IMR-90 (cell line): Measurements from ENCODE around the gene TAL2. TPM values are rescaled to one million over a fixed set of nuclear protein-coding genes. Genes with fewer than 3 reads are reported as not detected.

ENCODE experiments used
- ATAC-seq: fragments of 200-7000 bp; cut with Tn5 transposase; 2 replicates; pipeline ENCODE4 v1.9.1; 2020; ENCODE audit warnings: low read depth, mild to moderate bottlenecking, moderate library complexity
- BruUV-seq: library from RNA; stranded (reverse); fragments of 400-500 nt; replicated peaks from 2 replicates; lab custom pipeline; 2021; lab: Mats Ljungman, UMichigan
- CTCF ChIA-PET: fragments of 300-600 bp; formaldehyde crosslinking; extraction: SDS; loops from one replicate; lab custom pipeline; 2021; ENCODE audit warnings: antibody characterized with exemption; lab: Yijun Ruan, JAX
- POLR2A ChIA-PET: fragments of 300-600 bp; sonication (Branson Sonifier 250); formaldehyde crosslinking; loops from one replicate; lab custom pipeline; 2022; ENCODE audit warnings: antibody characterized with exemption; ENCODE audit not compliant: unreplicated experiment; lab: Charles Lee
- DNase-seq: peaks from one replicate; pipeline ENCODE4 v3.0.0; 2013
- H2AFZ ChIP-seq: replicated peaks from 2 replicates; pipeline ENCODE3; 2013; ENCODE audit warnings: low read length, mild to moderate bottlenecking; ENCODE audit not compliant: poor library complexity
- H2AK5ac ChIP-seq: 2 replicates; pipeline ENCODE4 v1.6.1; 2013; ENCODE audit warnings: low read depth, low read length, inconsistent platforms
- H2AK9ac ChIP-seq: replicated peaks from 2 replicates; pipeline ENCODE3; 2013; ENCODE audit warnings: mild to moderate bottlenecking, low read depth, low read length, moderate library complexity; ENCODE audit not compliant: poor library complexity
- H2BK120ac ChIP-seq: 2 replicates; pipeline ENCODE4 v1.6.1; 2013; ENCODE audit warnings: low read depth, low read length, inconsistent platforms
- H2BK15ac ChIP-seq: 3 replicates; pipeline ENCODE4 v1.6.1; 2013; ENCODE audit warnings: low read depth, low read length, inconsistent platforms
- H2BK20ac ChIP-seq: 2 replicates; pipeline ENCODE4 v1.6.1; 2013; ENCODE audit warnings: low read depth, mild to moderate bottlenecking, inconsistent platforms, low read length, moderate library complexity
- H2BK5ac ChIP-seq: 2 replicates; pipeline ENCODE4 v1.6.1; 2013; ENCODE audit warnings: mild to moderate bottlenecking, low read depth, low read length, inconsistent platforms; ENCODE audit not compliant: poor library complexity, severe bottlenecking
- H3K14ac ChIP-seq: replicated peaks from 2 replicates; pipeline ENCODE4 v1.6.1; 2013; ENCODE audit warnings: low read depth, low read length, inconsistent platforms
- H3K18ac ChIP-seq: 2 replicates; pipeline ENCODE4 v1.6.1; 2013; ENCODE audit warnings: low read depth, low read length, control low read depth
- H3K23ac ChIP-seq: 2 replicates; pipeline ENCODE4 v1.6.1; 2013; ENCODE audit warnings: low read depth, low read length, inconsistent platforms
- H3K27ac ChIP-seq: 2 replicates; pipeline ENCODE4 v1.5.1; 2013; ENCODE audit warnings: mild to moderate bottlenecking, control low read depth, low read length; ENCODE audit not compliant: insufficient read depth
- H3K27me3 ChIP-seq: 2 replicates; pipeline ENCODE4 v1.6.1; 2013; ENCODE audit warnings: low read length; ENCODE audit not compliant: control insufficient read depth, insufficient read depth
- H3K36me3 ChIP-seq: 2 replicates; pipeline ENCODE4 v1.6.1; 2013; ENCODE audit warnings: low read length, mixed read lengths; ENCODE audit not compliant: control insufficient read depth, insufficient read depth
- H3K4ac ChIP-seq: 2 replicates; pipeline ENCODE4 v1.6.1; 2013; ENCODE audit warnings: low read depth, low read length, inconsistent platforms
- H3K4me1 ChIP-seq: 2 replicates; pipeline ENCODE4 v1.6.1; 2013; ENCODE audit warnings: low read length, mixed read lengths; ENCODE audit not compliant: control insufficient read depth, insufficient read depth
- H3K4me2 ChIP-seq: 2 replicates; pipeline ENCODE4 v1.6.1; 2013; ENCODE audit warnings: low read depth, mild to moderate bottlenecking, control low read depth, low read length, moderate library complexity
- H3K4me3 ChIP-seq: 2 replicates; pipeline ENCODE4 v1.5.1; 2013; ENCODE audit warnings: low read depth, mild to moderate bottlenecking, control low read depth, low read length, moderate library complexity; ENCODE audit not compliant: insufficient read depth
- H3K56ac ChIP-seq: 2 replicates; pipeline ENCODE4 v1.6.1; 2013; ENCODE audit warnings: low read length, inconsistent platforms; ENCODE audit not compliant: insufficient read depth; ENCODE audit errors: extremely low read depth
- H3K79me1 ChIP-seq, 2 experiments: 2 replicates each; pipeline ENCODE4 v1.6.1; 2013; ENCODE audit warnings: low read length in 2 of 2, inconsistent platforms in 1 of 2, low read depth in 1 of 2
- H3K9ac ChIP-seq: 2 replicates; pipeline ENCODE4 v1.6.1; 2013; ENCODE audit warnings: low read depth, low read length, control low read depth
- H3K9me1 ChIP-seq: 2 replicates; pipeline ENCODE4 v1.6.1; 2013; ENCODE audit warnings: low read length, inconsistent platforms; ENCODE audit not compliant: insufficient read depth
- H3K9me3 ChIP-seq: 2 replicates; pipeline ENCODE4 v1.6.1; 2013; ENCODE audit warnings: low read length; ENCODE audit not compliant: control insufficient read depth, insufficient read depth
- H4K20me1 ChIP-seq: 2 replicates; pipeline ENCODE4 v1.6.1; 2013; ENCODE audit warnings: low read length, inconsistent platforms; ENCODE audit not compliant: insufficient read depth
- H4K5ac ChIP-seq: 2 replicates; pipeline ENCODE4 v1.6.1; 2013; ENCODE audit warnings: mild to moderate bottlenecking, low read depth, low read length, control low read depth
- H4K8ac ChIP-seq, 2 experiments: 2 replicates each; pipeline ENCODE4 v1.6.1; 2013; ENCODE audit warnings: low read depth in 2 of 2, low read length in 2 of 2, control low read depth in 1 of 2, inconsistent platforms in 1 of 2
- H4K91ac ChIP-seq: 2 replicates; pipeline ENCODE4 v1.6.1; 2013; ENCODE audit warnings: low read depth, low read length, inconsistent platforms; ENCODE audit not compliant: insufficient read depth
- BHLHE40 ChIP-seq: fragments of 150-350 bp; IDR thresholded peaks from 2 replicates; pipeline ENCODE4 v1.6.1; 2016; ENCODE audit warnings: mild to moderate bottlenecking, low read depth, low read length
- CEBPB ChIP-seq: IDR thresholded peaks from 2 replicates; pipeline ENCODE4 v1.6.1; 2012; ENCODE audit warnings: low read depth, low read length, improper control_type of control experiment
- CHD1 ChIP-seq: IDR thresholded peaks from 2 replicates; pipeline ENCODE4 v1.6.1; 2012; ENCODE audit warnings: low read depth, low read length, improper control_type of control experiment
- ELK1 ChIP-seq: fragments of 150-350 bp; IDR thresholded peaks from 2 replicates; pipeline ENCODE4 v1.6.1; 2016; ENCODE audit warnings: low read depth, mild to moderate bottlenecking, low read length, moderate library complexity, borderline replicate concordance
- FOS ChIP-seq: fragments of 150-350 bp; IDR thresholded peaks from 2 replicates; pipeline ENCODE4 v1.6.1; 2016; ENCODE audit warnings: low read depth, low read length
- MAFK ChIP-seq: IDR thresholded peaks from 2 replicates; pipeline ENCODE4 v1.6.1; 2012; ENCODE audit warnings: low read depth, low read length, improper control_type of control experiment
- MAZ ChIP-seq: IDR thresholded peaks from 2 replicates; pipeline ENCODE4 v1.6.1; 2012; ENCODE audit warnings: low read depth, mild to moderate bottlenecking, low read length, improper control_type of control experiment, moderate library complexity, borderline replicate concordance
- MXI1 ChIP-seq: IDR thresholded peaks from 2 replicates; pipeline ENCODE4 v1.6.1; 2012; ENCODE audit warnings: low read depth, mild to moderate bottlenecking, low read length, moderate library complexity, borderline replicate concordance
- NFE2L2 ChIP-seq: fragments of 150-350 bp; IDR thresholded peaks from 2 replicates; pipeline ENCODE4 v1.6.1; 2016; ENCODE audit warnings: low read depth, mild to moderate bottlenecking, low read length
- POLR2A ChIP-seq: IDR thresholded peaks from 2 replicates; pipeline ENCODE4 v1.6.1; 2012; ENCODE audit warnings: mild to moderate bottlenecking, low read depth, low read length
- RAD21 ChIP-seq: IDR thresholded peaks from 2 replicates; pipeline ENCODE4 v1.6.1; 2012; ENCODE audit warnings: low read length, improper control_type of control experiment
- RCOR1 ChIP-seq: IDR thresholded peaks from 2 replicates; pipeline ENCODE4 v1.6.1; 2012; ENCODE audit warnings: mild to moderate bottlenecking, low read length, improper control_type of control experiment; ENCODE audit not compliant: insufficient replicate concordance
- RFX5 ChIP-seq: IDR thresholded peaks from 2 replicates; pipeline ENCODE4 v1.8.0; 2012; ENCODE audit warnings: low read depth, mild to moderate bottlenecking, low read length, moderate library complexity
- SMC3 ChIP-seq: fragments of 150-350 bp; IDR thresholded peaks from 2 replicates; pipeline ENCODE4 v1.6.1; 2016; ENCODE audit warnings: low read depth, mild to moderate bottlenecking, antibody characterized with exemption, low read length, moderate library complexity
- WGBS, 2 experiments: methylation state at CpG; one replicate each; pipeline versions ENCODE4 v1.1.5 to v1.1.7; 2013; ENCODE audit warnings: missing lambda C conversion rate in 2 of 2; ENCODE audit not compliant: insufficient read length in 1 of 2; ENCODE audit errors: extremely low coverage in 2 of 2; 5-methylcytosine and 5-hydroxymethylcytosine counted together
- dilution Hi-C: fragments of 300-500 bp; cut with HindIII; formaldehyde crosslinking; loops from one replicate; pipeline ENCODE4 v1.14.3; 2018; ENCODE audit warnings: low sequenced_read_pairs; ENCODE audit not compliant: unreplicated experiment
- in situ Hi-C: fragments of 300-500 bp; cut with MboI; formaldehyde crosslinking; loops from 3 replicates; pipeline ENCODE4 v1.14.3; 2019; ENCODE audit warnings: low sequenced_read_pairs, inconsistent platforms, mixed read lengths
- intact Hi-C: fragments of 100-400 bp; cut with micrococcal nuclease; formaldehyde crosslinking; loops from 2 replicates; pipeline ENCODE4 v1.10.0; 2022
- polyA plus RNA-seq, 3 experiments: library from polyadenylated mRNA; depleted of rRNA; stranded (reverse); fragments of >200 nt; gene quantifications; 2 replicates each; pipeline ENCODE4 v1.2.3, GENCODE V29; 2012; ENCODE audit warnings: low replicate concordance in 1 of 3
- total RNA-seq: library from RNA; depleted of rRNA; stranded (reverse); fragments of >200 nt; gene quantifications from 2 replicates; pipeline ENCODE4 v1.2.3, GENCODE V29; 2012
- TF ChIP-seq, protein P1 (sequence below): conservative IDR thresholded peaks from 2 replicates; pipeline ENCODE4 v1.5.1; 2012; ENCODE audit warnings: mild to moderate bottlenecking, low read depth, low read length, improper control_type of control experiment

The TAL2 gene
- total and polyA plus RNA-seq, 2 of the 4 experiments (the other 2 are of a cell fraction) = 0.26 TPM; not detected in 1

GRCh38 chr9:105693435-105694189, 31.4 kb downstream of the TAL2 start:
- Histone ChIP-seq H2AK9ac (no peak overlapping the region), H4K8ac (no peak overlapping the region), H3K36me3 (no peaks in the 10 kb centered on the region), H3K4me1 (no peaks in the 10 kb centered on the region), H4K91ac (no peak overlapping the region), H4K20me1 (no peaks in the 10 kb centered on the region), H3K23ac (peak overlapping the region; percentile 45; the same call in 1 of the 2 replicates), H3K27ac (no peak overlapping the region), H3K9ac (no peak overlapping the region), H3K18ac (no peak overlapping the region), H3K9me3 (no peaks in the 10 kb centered on the region), H3K56ac (no peak overlapping the region), H3K14ac (no peak overlapping the region), H3K4me2 (peak overlapping the region; percentile 100), H2AFZ (peak overlapping the region; percentile 82), H2BK120ac (no peak overlapping the region), H3K79me1 (no peaks in the 10 kb centered on the region), H2BK15ac (no peak overlapping the region), H2BK20ac (no peak overlapping the region), H3K9me1 (no peaks in the 10 kb centered on the region), H3K4ac (no peak overlapping the region), H2AK5ac (no peak overlapping the region), H4K5ac (no peak overlapping the region), H2BK5ac (no peak overlapping the region), H3K4me3 (peak overlapping the region; percentile 98; the same call in 1 of the 2 replicates), H3K27me3 (peaks cover 14% of the 10 kb centered on the region)
- intact Hi-C loops (loop anchor here (2.0 kb wide), 1 partner anchor 267 kb away; no protein-coding TSS in a partner anchor), dilution Hi-C loops (no loop called here), in situ Hi-C loops (no loop called here)
- CTCF ChIA-PET = interaction anchor here (0.7 to 1.2 kb wide), 3 partner anchors 24 to 31 kb away, joined by 3 to 4 read pairs (median 3); partner anchors contain the start of gene TAL2
- ATAC-seq (no peak), DNase-seq (peak; percentile 2)
- BruUV-seq = no TSS peak
- POLR2A ChIA-PET = interaction anchor here (0.6 kb wide), 1 partner anchor 251 kb away, joined by 9 read pairs; no protein-coding TSS in a partner anchor
- WGBS, 2 experiments = 8% methylated on average over 6 of the region's 15 CpGs; no CpG with 5 or more reads in 1 of the 2 experiments
- TF ChIP-seq RCOR1 (no peak), SMC3 (no peak), RAD21 (no peak), NFE2L2 (no peak), FOS (no peak), MXI1 (no peak), CHD1 (no peak), CEBPB (no peak), RFX5 (no peak), MAFK (no peak), POLR2A (no peak), ELK1 (no peak), BHLHE40 (no peak), MAZ (no peak)
- TF ChIP-seq, protein P1, sequence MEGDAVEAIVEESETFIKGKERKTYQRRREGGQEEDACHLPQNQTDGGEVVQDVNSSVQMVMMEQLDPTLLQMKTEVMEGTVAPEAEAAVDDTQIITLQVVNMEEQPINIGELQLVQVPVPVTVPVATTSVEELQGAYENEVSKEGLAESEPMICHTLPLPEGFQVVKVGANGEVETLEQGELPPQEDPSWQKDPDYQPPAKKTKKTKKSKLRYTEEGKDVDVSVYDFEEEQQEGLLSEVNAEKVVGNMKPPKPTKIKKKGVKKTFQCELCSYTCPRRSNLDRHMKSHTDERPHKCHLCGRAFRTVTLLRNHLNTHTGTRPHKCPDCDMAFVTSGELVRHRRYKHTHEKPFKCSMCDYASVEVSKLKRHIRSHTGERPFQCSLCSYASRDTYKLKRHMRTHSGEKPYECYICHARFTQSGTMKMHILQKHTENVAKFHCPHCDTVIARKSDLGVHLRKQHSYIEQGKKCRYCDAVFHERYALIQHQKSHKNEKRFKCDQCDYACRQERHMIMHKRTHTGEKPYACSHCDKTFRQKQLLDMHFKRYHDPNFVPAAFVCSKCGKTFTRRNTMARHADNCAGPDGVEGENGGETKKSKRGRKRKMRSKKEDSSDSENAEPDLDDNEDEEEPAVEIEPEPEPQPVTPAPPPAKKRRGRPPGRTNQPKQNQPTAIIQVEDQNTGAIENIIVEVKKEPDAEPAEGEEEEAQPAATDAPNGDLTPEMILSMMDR = no peak
